ENCODE results near the gene EXOC6. TPM values are rescaled to one million over a fixed set of nuclear protein-coding genes. Genes with fewer than 3 reads are reported as not detected.

The EXOC6 gene
- polyA plus RNA-seq, 4 donors: 16.5 to 22.0 (median 19.0) TPM

- DNase-seq (ENCODE audit: low read depth in 4 of 4, low spot score in 2 of 4): no peak
These were observed 15.2 kb upstream of the EXOC6 start for GRCh38 chr10:92832998-92833650.

GRCh38 chr10:92834331-92834730 is 14.0 kb upstream of the EXOC6 start:
- no peak for DNase-seq (ENCODE audit: low read depth in 4 of 4, low spot score in 2 of 4)

- no peak for DNase-seq (ENCODE audit: low read depth in 4 of 4, low spot score in 2 of 4)
These were observed 13.3 kb upstream of the EXOC6 start for GRCh38 chr10:92834986-92835385.

- DNase-seq (ENCODE audit: low read depth in 4 of 4, low spot score in 2 of 4): no peak
These were observed 10.9 kb upstream of the EXOC6 start for GRCh38 chr10:92837456-92837855.

GRCh38 chr10:92839191-92840085 is 8.9 kb upstream of the EXOC6 start:
- DNase-seq (ENCODE audit: low read depth in 4 of 4, low spot score in 2 of 4): no peak

GRCh38 chr10:92844746-92845145 is 3.6 kb upstream of the EXOC6 start:
- DNase-seq (ENCODE audit: low read depth in 4 of 4, low spot score in 2 of 4): no peak

GRCh38 chr10:92845921-92846320 is 2.4 kb upstream of the EXOC6 start:
- no peak for DNase-seq (ENCODE audit: low read depth in 4 of 4, low spot score in 2 of 4)

- no peak for DNase-seq (ENCODE audit: low read depth in 4 of 4, low spot score in 2 of 4)
These were observed 2.0 kb upstream of the EXOC6 start for GRCh38 chr10:92846344-92846743.

GRCh38 chr10:92846854-92847201 is 1.5 kb upstream of the EXOC6 start:
- no peak for DNase-seq (ENCODE audit: low read depth in 4 of 4, low spot score in 2 of 4)

GRCh38 chr10:92847202-92847864 is 987 bp upstream of the EXOC6 start:
- DNase-seq (ENCODE audit: low read depth in 4 of 4, low spot score in 2 of 4): no peak

- DNase-seq (ENCODE audit: low read depth in 4 of 4, low spot score in 2 of 4): no peak
These were observed 281 bp upstream of the EXOC6 start for GRCh38 chr10:92848037-92848440.

- no peak for DNase-seq (ENCODE audit: low read depth in 4 of 4, low spot score in 2 of 4)
These were observed 860 bp downstream of the EXOC6 start for GRCh38 chr10:92849234-92849525.

- DNase-seq (ENCODE audit: low read depth in 4 of 4, low spot score in 2 of 4): no peak
These were observed 1.3 kb downstream of the EXOC6 start for GRCh38 chr10:92849576-92850090.

- DNase-seq (ENCODE audit: low read depth in 4 of 4, low spot score in 2 of 4): no peak
These were observed 1.9 kb downstream of the EXOC6 start for GRCh38 chr10:92850185-92850584.

- no peak for DNase-seq (ENCODE audit: low read depth in 4 of 4, low spot score in 2 of 4)
These were observed 2.7 kb downstream of the EXOC6 start for GRCh38 chr10:92851003-92851402.

- DNase-seq (ENCODE audit: low read depth in 4 of 4, low spot score in 2 of 4): no peak
These were observed 7.2 kb downstream of the EXOC6 start for GRCh38 chr10:92855560-92855959.

- DNase-seq (ENCODE audit: low read depth in 4 of 4, low spot score in 2 of 4): no peak
These were observed 9.7 kb downstream of the EXOC6 start for GRCh38 chr10:92857904-92858514.

GRCh38 chr10:92867235-92867634 is 18.9 kb downstream of the EXOC6 start:
- DNase-seq (ENCODE audit: low read depth in 4 of 4, low spot score in 2 of 4): no peak

- DNase-seq (ENCODE audit: low read depth in 4 of 4, low spot score in 2 of 4): no peak
These were observed 19.7 kb downstream of the EXOC6 start for GRCh38 chr10:92868036-92868435.

- no peak for DNase-seq (ENCODE audit: low read depth in 4 of 4, low spot score in 2 of 4)
These were observed 20.2 kb downstream of the EXOC6 start for GRCh38 chr10:92868557-92868956.

- no peak for DNase-seq (ENCODE audit: low read depth in 4 of 4, low spot score in 2 of 4)
These were observed 24.7 kb downstream of the EXOC6 start for GRCh38 chr10:92873029-92873428.
